ENCODE data around the gene MT3.

Gene MT3

DNA sequence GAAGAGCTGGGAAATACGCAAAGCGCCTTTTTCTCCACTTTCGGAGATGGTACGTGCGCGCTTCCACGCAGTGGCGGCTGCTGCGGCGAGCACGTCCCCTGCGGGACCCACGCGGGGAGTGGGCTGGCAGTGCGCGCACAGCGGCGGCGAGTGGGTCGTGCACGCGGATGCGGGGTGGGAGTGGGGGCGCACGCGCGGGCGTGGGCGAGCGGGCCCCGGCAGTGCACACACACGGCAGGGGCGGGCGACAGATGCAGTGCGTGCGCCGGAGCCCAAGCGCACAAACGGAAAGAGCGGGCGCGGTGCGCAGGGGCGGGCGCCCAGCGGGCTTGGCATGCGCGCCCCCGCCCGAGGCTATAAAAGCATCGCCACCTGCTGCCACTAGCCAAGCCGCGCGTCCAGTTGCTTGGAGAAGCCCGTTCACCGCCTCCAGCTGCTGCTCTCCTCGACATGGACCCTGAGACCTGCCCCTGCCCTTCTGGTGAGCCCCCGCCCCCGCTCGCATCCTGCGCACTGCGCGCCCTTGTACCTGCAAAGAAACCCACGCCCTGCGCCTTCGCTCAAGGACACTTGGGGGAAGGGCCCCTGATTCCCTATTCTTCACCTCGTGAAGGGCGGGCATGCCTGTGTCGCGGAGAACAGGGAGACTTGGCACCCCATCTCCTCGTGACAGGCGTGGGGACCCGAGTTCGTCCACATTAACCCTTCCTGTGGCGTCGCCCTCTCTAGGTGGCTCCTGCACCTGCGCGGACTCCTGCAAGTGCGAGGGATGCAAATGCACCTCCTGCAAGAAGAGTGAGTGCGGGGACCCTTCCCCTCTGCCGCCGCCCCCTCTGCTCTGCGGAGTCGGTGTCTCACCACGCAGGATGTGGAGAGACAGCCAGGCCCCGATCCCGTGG is at the start of gene MT3:
Gene MT3, plus strand, starts transcription at position 388 of the 899 bp plus-strand sequence. Its CDS starts 63 bp downstream, at position 451.
- peak; percentile 42 for DNase-seq

DNA sequence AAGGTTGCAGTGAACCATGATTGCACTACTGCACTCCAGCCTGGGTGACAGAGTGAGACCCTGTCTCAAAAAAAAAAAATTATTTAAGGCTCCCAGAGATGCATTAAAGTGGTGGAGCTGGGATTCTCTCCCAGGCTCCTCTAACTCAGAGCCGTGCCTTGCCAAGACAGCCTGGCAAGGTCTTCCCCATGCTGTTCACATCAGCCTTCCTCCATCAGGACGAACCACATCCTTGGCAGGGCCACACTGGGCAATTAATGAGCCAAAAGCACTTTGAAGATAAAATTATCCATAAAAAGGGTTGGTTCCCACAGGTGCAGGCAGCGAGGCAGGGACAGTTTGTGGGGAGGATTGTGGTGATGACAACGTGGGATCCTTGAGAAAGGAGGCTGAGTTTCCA is 49.7 kb upstream of the MT3 start:
- DNase-seq: no peak

DNA sequence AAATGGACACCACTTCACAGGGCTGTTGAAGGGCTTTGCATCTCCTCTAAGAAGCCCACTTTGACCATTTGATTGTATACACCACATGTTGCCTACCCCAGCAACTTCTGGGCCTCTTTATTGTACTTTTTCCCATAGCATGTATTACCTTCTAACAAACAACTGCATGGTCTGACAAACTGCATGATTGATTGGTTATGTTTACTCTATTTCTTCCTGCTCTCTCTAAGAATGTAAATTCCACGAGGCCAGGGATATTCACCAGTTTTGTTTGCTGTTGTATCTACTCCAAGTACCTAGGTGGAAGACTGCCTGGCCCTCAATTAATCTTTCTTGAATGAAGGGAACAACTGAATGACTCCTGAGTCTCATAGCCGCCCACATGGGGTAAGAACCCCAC is 47.3 kb upstream of the MT3 start:
- no peak for DNase-seq

DNA sequence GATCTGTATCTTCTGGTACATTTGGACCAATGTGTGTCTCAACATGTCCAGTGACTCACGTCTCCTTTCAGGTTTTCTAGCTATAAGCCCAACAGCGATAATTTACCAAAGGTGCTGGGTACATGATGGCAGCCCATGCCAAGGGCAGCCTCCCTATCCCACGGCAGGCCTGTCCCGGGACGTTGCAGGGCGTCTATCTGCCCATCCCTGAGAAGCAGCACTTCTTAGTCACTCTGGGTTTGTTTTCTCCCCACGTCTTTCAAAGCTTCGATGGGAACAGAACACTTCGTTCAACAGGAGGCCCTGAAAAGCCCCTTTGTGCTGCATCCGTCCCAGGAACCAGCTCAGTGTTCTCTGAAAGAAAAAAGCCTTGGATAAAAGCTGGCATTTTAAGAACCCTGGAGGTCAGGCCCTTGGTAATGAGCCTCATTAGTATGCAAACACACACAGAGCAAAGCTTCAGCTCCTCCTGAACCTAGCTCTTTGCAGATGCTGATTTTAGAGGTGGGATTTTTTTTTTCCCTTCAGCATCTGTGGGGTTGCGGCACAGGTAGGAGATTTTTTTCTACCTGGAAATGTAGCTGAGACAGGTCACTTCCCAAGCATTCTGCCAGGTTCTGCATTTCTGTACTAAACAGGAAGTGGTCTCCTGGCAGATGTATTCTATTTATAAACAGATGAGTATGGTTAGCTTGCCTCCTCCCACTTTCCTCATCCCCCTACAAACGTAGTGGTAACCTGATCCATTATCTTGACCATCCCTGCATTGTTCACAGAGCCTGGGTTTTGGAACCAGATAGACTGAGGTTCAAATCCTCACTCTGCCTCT is 42.0 kb upstream of the MT3 start:
- no peak for DNase-seq

DNA sequence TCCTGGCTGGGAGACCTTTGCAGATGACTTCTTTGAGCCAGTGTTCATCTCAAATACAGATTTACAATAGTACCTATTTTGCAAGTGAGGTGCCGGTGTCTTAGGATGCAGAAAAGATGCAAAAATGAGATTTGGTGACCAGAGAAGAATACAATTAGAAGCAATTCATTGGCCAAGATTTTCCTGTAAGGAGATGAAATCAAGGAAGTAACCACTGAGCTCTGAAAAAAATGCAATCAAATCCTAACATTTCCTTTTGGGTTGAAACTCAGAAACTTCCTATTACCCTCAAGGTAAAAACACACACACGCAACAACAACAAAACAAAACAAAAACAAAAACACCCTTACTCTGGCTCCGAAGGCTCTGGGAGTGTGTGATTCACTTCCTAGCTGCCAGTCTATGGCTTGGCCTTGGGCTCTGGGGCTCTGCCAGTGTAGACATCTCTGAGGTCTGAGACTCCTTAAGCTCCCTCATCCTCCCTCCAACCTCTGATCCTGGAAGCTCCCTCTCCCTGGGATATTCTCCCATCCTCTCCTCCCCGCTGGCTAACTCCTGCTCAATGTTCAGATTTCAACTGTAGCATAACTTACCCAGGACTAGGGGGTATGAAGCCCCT is 41.3 kb upstream of the MT3 start:
- DNase-seq: no peak

DNA sequence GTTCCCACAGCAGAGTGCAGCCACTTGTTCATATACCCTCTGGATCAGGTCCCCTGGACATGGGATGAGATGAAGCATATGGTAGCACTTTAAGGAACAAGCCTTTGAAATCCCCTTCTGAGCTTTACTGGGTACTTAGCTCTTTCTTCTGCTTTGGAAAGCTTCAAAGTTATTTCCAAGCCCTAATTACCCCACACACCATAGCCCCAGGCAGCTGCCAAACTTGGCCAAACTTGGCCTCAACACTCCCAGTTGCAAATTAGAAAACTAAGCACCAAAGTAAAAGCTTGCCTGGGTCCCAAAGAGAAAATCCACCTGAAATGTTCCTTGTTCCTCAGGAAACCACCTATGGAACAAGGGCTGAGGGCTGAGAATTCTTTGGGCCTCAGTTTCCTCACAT is 40.2 kb upstream of the MT3 start:
- DNase-seq: no peak

DNA sequence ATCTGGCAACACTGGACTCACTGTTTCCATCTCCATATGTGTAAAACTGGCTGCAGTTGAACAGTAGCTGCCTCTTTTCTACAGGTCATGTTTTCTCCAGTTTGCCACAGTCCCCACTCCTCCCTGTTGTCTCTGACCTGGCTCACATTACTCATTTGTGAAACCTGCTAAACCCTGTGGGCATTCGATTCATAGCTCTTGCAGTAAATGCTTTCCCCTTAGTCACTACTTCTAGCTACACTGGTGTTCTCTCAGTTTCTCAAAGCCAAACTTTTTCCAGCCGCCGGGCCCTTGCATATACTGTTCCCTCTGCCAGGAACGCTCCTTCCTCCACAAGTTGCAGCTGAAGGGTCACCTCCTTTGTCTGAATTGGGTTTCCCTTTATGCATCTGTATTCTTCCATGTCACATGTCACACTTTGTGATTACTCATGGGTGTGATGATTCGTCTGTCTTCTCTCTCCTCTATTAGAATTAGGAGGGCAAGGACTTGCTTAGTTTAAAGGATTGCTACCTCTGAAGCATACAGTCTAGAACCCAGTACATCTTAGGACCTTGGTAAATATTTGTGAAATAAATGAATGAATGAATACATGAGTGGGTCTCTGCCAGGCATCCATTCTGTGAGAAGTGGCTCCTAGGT is 39.5 kb upstream of the MT3 start:
- no peak for DNase-seq

DNA sequence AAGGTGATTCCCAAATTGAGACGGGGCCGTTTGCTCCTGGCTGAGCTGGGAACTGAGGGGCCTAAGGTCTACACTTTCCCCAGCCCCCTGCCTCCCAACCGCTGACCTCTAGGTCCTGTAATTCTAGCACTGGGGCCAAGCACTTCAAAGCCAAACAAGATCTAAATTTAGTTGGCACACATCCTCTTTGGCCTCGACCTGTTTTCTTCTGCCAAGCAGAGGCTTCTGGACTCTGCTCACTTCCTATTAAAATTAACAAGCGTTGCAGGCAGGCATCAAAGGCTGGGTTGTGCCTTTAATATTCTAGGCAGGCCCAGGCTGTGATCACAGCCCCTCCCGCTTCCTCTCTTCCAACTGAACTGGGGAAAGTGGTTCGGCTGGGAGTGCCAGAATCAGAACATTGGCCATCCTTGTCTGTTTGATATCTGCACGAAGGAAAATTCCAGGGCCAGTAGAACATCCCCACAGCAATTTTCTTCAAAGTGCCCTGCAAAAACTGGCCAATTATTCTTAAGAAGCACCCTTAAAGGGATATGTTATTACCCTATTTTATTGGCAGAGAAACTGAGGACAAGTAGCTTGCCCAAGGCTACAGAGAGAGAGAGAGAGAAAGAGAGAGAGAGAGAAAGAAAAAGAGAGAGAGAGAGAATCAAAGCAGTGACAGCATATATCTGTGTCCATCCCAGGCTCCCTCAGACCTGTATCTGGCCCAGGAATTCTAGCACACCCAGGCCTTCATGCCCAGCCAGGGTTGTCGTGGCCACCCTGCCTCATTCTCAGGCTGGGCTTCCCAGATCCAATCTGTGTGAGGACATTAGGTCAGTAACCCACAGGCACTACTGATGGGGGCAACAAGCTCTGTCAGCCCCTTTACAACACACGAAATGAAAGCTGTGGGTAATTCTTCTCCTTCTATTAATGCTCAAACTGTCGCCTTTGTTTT is 37.3 kb upstream of the MT3 start:
- no peak for DNase-seq

DNA sequence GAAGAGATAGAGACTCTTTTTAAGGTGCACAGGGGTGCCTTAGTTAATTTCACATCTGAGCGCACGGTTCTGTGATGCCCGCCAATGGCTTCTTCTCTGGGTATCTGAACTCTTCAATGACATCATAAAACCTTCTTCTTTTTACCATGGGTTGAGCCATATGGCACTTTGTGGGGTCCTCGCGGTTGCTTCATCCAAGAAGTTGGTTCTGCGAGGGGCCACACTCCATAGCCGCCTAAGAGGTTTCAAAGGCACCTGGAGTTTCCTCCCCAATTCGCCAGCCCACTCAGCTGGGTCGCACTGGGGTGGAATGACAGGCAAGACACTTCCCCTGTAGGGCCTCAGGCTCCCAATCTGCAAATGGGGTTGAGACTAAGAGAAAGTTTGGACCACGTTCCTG is 34.9 kb upstream of the MT3 start:
- no peak for DNase-seq

DNA sequence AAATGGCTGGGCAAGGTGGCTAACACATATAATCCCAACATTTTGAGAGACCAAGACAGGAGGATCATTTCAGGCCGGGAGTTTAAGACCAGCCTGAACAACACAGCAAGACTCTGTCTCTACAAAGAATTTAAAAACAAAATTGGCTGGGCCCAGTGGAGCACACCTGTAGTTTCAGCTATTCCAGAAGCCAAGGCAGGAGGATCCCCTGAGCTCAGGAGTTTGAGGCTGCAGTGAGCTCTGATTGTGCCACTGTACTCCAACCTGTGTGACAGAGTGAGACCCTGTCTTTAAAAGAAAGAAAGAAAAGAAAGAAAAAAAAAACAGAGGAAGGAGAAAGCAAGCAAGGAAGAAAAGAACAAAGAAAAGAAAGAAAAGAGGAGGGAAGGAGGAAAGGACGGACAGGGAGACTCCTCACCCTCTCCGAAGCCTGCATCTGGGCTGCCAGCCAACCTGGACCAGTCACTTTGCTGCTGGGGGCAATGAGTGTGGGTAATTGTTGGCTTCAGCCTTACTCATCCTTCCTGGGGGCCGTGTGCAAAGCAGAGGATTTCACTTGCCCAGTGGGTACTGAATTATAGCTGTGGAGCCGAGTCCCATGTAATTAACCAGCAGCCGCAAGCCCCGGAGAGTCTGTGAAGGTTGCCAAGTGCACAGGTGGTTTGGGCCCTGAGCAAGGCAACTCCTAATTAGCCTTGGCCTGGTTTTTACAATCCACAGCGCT is 31.1 kb upstream of the MT3 start:
- peak; percentile 64 for DNase-seq

DNA sequence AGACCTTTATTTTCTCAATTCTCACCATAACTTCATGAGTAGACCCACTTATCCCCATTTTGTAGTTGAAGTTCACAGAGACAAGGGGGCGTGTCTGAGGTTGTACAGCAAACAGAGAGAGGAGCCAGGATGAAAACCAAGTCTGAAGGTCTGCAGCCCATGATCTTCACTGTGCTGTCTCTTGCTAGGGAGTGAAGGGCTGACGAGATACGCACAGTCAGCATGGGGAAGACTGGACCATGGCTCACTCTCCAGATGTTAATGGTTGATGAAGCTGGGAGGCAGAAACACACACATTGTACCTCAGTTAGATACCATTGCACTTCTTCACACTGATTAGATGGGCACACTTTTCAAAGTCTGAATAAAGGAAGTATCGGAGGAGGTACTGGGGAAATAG is 30.2 kb upstream of the MT3 start:
- no peak for DNase-seq

DNA sequence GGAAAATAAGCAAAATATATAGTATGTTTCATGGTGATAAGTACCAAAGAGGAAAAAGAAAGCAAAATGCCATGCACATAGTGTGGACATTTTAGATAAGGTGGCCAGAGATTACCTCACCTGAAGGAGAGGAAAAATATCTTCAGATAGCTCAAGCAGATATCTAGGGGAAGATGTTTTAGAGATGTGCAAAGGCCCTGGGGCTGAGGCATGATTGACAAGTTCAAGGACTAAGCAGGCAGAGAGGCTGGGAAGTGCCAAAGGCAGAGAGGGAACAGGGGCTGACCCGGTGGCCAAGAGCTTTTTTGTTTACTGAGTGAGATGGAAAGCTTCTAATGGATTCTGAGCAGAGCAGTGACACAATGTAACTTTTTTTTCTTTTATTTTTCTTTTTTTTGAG is 28.9 kb upstream of the MT3 start:
- DNase-seq: no peak

DNA sequence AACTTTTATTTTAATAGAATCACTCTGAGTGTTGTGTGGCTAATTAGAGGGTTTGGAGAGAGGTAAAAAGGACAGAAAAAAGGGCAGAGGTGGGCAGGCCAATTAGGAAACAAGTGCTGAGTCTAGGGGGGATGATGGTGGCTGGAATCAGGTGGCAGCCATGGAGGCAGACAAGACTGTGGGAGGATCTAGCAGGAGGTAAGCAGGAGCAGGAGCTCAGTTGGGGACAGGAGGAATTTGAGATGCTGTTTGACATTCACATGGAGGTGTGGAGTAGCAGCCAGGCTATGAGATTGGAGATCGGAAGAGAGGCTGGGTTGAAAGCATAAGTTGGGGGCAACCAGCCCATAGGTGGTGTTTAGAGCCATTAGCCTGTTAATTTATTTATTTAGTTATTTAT is 28.2 kb upstream of the MT3 start:
- DNase-seq: no peak

DNA sequence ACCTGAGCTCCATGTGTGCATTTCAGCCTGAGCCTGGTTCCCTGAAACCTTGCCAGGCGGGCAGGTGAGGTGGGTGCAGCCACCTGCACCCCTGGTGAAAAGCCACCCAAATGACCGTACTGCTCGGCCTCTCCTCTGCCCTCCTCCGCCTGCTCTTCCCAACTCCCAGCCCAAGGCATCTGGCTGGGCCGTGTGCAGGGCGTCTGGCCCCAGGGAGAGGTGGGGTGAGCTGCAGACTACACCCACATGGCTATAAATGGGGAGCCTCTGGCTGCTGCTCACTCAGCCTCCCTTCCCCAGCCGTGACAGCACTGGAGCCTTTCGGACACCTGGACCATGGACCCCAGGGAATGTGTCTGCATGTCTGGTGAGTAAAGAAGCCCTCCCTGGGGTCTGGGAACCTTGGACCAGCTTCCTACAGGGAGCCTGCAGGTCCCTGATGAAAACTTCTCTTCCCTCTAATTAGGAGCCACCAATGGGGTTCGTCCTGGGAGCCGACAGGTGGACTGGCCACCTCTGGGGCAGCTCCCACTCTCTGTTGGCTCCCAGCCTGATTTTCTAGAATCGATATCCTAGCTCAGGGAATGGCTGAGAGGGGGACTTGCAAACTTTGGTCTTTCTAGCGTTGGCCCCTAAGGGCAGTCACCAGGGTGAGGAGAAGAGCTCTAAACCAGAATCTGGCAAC is 24.4 kb upstream of the MT3 start, which contains the start of gene MT4:
Gene MT4, plus strand, starts transcription at position 281 of the 685 bp plus-strand sequence. Its CDS starts 56 bp downstream, at position 337.
- no peak for DNase-seq

DNA sequence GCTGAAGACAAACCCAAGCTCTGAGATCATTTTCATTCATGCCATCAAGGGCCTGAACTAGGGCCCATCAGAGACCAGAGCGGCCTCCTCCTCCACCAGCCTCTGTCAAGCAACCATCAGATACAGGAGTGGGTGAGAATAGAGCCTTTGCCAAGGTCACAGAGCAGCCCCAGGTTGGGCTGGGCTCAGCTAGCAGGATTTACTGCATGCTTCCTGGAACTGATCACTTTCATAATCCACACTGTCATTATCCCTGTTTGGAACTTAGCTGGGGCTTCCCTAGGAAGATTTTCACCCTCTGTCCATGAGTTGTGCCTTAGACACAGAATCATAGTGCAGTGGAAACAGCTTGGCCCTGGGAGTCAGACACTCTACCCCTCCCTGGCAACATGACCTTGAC is 19.4 kb upstream of the MT3 start:
- no peak for DNase-seq

DNA sequence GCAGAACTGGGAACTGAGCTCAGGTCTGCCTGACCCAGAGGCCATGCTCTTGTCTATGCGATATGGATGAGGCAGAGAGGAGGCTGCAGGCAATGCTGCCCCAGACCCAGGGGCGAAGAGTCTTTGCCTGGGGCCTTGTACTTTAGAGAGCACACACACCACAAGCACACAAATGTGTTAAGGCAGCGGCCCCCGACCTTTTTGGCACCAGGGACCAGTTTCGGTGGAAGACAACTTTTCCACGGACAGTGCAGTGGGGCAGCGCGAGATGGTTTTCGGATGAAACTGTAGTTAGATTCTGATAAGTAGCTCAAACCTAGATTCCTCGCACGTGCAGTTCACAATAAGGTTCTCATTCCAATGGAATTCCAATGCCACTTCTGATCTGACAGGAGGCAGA is 17.8 kb upstream of the MT3 start:
- DNase-seq: no peak

DNA sequence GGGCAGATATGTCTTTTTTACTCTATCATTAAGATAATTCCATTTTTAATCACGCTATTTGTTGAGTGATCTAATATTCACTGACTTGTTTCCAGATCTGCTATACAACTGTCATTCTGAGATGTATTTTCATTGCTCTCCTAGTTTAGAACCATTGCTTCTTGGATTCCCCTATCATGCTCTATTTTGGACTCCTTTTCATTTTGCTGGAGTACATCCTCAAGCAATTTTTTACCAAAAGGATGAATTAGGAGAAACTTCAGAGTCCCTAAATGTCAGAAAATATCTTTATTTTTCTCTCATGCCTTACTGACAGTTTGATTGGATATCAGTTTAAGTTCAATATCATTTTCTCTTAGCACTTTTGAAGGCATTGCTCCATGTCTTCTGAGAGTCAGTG is 14.7 kb upstream of the MT3 start:
- no peak for DNase-seq

DNA sequence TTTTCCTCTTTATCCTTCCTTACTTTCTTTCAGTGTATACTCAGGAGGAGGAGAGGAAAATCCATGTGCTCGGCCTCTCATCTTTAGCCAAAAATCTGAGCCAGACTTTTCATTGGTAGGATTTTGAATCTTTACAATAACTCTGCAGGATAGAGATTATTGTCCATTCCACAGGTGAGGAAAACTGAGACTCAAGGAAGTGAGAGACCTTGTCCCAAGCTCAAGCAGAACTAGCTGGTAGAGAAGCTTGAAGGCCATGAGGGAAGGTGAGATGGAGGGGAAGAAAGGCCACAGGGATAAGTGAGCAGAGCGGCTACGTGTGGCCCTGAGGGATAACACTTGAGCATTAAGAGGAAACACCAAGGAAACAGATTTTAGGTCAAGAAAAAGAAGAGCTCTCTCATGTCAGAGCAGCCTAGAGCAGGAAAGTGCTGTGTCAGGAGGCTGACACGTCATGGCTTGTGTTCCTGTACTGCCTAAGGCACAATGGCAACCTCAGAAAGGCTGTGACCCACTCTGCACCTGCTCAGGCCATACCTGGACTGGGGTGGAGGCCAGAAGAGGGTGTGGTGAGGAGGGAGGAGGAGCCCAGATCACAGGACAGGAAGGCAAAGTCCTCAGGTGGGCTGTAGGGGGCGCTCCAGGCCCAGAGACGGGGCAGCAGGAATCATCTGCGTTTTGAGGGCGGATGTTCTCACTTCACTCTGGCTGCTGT is 12.6 kb upstream of the MT3 start:
- no peak for DNase-seq

DNA sequence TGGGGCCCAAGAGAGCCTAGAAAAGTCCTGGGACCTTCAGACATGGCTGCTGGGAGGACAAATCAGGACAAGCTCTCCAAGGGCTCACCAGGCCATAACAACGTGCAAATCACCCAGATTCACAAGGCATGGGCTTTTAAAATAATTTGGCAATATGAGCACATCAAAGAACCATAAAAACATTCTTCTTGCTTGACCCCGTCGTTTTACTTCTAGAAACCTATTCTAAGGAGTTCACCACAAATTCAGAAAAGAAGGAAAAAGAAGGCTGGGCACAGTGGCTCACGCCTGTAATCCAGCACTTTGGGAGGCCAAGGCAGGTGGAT is 12.1 kb upstream of the MT3 start:
- DNase-seq: no peak
